Astrocyte of the spinal cord (primary cell): ENCODE measurements around the gene ERF.

Source experiments
- DNase-seq: peaks from one replicate; pipeline ENCODE4 v3.0.0; 2011; ENCODE audit warnings: low read depth, low spot score
- H3K4me3 ChIP-seq: 2 replicates; pipeline ENCODE4 v1.5.1; 2011; ENCODE audit warnings: low read depth, mild to moderate bottlenecking, low read length, moderate library complexity
- in situ Hi-C: cut with HindIII; loops from 2 replicates; pipeline ENCODE4 v1.10.0; 2017; ENCODE audit warnings: low sequenced_read_pairs
- TF ChIP-seq, protein P1 (sequence below): IDR thresholded peaks from 2 replicates; pipeline ENCODE4 v1.5.1; 2012; ENCODE audit warnings: low read depth, mild to moderate bottlenecking, low read length, inconsistent platforms

ERF gene

DNA sequence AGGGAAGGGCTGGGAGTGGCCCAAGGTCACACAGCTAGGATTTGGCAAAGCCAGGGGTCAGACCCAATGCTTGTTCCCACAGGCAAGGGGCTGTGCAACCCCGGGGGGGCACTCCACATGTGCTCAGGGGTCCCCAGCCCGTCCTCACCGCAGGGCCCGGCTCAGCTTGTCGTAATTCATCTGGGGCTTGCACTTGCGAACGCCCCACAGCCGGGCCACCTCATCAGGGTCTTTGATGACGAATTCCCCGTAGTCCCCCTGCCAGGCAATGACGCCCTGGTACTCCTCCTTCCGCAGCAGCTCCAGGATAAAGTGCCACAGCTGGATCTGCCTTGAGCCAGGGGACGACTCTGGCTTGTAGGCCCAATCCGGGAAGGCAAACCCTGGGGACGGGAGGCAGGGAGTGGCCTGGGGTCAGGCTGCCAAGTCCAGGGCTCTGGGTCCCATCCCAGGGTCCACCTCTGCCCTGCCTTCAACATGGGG is 4.7 kb downstream of the ERF start:
- no peak for DNase-seq
- TF ChIP-seq, protein P1, sequence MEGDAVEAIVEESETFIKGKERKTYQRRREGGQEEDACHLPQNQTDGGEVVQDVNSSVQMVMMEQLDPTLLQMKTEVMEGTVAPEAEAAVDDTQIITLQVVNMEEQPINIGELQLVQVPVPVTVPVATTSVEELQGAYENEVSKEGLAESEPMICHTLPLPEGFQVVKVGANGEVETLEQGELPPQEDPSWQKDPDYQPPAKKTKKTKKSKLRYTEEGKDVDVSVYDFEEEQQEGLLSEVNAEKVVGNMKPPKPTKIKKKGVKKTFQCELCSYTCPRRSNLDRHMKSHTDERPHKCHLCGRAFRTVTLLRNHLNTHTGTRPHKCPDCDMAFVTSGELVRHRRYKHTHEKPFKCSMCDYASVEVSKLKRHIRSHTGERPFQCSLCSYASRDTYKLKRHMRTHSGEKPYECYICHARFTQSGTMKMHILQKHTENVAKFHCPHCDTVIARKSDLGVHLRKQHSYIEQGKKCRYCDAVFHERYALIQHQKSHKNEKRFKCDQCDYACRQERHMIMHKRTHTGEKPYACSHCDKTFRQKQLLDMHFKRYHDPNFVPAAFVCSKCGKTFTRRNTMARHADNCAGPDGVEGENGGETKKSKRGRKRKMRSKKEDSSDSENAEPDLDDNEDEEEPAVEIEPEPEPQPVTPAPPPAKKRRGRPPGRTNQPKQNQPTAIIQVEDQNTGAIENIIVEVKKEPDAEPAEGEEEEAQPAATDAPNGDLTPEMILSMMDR = no peak
- in situ Hi-C loops = no loop called here
- H3K4me3 ChIP-seq = no peak overlapping the region

DNA sequence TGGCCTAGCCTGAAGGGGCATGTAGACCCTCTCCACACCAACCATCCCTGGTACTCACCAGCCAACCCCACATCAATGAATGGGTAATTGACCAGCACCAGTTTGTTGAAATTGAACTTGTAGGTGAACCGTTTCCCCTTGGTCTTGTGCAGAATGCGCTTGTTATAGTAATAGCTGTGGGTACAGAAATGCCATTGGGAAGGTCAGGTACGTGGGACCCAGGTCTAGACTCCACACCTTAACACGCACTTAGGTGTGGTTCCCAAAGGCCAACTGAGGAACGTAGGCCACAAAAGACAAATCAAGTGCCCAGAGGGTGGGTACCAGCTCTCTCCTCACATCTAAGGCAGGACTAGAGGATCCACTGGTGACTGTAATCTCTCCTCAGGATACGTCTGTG is 5.2 kb downstream of the ERF start:
- TF ChIP-seq, protein P1 = no peak
- DNase-seq = no peak
- H3K4me3 ChIP-seq = no peak overlapping the region
- in situ Hi-C loops = no loop called here

DNA sequence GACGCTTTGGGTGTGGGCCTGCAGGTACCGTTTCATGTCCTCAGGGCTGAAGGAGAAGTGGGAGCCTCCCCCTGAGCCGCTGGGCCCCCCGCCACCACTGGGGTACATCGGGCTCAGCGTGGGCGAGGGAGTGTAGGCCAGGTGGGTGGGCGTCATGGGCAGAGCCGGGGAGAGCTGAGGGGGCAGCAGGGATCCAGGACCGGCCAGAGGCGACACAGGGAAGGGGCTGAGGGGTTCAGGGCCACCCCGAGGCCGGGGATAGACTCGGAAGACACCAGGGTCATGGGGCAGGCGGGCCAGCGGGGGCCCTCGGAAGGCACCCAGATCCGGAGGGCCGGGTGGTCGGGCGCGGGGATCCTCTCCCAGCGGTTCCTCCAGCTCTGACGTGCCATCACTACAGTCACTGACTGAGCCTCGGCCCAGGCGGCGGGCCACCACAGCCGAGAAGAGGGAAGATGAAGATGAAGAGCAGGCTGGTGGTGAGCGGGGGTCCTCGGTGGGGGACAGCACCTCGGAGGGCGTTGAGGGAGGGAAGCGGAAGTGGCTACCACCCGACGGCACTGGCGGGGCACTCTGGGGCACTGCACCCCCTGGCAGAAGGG is 5.7 kb downstream of the ERF start:
- in situ Hi-C loops = no loop called here
- TF ChIP-seq, protein P1 = no peak
- no peak for DNase-seq
- no peak overlapping the region for H3K4me3 ChIP-seq

DNA sequence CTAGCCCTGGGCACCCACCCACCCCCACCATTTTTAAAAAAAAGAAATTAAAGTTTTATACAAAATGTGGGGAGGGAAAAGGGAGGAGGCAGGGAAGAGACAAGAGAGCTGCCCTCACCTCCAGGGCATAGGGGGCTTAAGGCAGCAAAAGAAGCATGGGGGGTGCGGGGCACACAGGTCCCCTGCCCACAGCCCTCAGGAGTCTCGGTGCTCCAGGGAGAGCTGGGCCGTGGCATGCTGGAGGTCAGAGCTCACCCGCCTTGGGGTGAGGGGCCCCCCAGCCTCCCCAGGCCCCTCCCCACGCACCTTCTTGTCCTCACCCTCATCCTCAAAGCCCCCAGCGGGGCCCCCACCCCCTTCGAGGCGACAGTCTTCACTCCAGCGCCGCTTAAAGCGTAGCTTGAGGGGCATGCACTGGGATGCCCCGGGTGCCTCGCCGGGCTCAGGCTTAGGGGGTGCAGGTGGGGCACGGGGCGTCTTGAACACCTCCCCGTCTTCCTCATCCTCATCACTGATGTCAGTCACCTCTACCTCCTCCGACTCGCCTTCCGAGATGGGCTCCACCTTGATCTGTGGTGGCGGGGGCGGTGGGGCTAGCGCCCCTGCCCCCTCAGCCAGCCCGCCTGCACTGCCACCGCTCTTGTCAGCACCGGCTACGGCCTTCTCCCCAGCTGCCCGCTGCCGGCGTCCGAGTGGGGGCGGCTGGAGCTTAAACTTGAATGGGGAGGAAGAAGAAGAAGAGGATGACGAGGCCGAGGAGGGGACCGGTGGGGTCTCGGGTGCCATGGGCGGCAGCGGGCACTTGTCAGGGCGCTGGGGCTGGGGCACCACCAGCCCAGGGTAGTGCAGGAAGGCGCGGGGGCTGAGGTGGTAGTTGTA is 6.4 kb downstream of the ERF start:
- H3K4me3 ChIP-seq = no peak overlapping the region
- TF ChIP-seq, protein P1 = no peak
- no peak for DNase-seq
- in situ Hi-C loops = no loop called here

DNA sequence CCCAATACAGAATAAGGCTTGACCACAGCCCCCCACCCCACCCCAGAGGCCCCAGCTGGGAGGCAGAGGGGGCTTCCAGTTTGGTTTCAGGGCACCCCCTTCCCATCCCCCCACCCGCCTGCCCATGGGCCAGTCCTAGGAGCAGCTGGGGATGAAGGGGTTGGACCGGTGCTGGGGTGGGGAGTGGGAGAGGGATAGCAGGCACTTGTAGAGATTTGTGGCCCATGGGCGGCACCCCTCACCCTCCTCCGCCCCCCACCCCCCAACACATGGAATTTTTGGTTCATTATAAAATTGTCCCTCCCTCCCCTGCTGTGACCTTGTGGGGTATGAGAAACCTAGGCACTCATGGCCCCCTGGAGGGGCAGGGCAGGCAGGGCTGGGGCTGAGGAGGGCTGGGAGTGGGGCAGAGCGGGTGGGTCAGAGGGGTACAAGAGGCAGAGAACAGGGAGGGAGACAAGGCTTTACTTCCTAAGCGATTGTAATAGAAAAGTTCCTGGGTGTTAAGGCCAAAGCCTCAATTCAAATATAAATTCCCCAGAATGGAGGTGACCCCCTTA is 7.2 kb downstream of the ERF start:
- DNase-seq = no peak
- TF ChIP-seq, protein P1 = no peak
- H3K4me3 ChIP-seq = no peak overlapping the region
- in situ Hi-C loops = no loop called here

DNA sequence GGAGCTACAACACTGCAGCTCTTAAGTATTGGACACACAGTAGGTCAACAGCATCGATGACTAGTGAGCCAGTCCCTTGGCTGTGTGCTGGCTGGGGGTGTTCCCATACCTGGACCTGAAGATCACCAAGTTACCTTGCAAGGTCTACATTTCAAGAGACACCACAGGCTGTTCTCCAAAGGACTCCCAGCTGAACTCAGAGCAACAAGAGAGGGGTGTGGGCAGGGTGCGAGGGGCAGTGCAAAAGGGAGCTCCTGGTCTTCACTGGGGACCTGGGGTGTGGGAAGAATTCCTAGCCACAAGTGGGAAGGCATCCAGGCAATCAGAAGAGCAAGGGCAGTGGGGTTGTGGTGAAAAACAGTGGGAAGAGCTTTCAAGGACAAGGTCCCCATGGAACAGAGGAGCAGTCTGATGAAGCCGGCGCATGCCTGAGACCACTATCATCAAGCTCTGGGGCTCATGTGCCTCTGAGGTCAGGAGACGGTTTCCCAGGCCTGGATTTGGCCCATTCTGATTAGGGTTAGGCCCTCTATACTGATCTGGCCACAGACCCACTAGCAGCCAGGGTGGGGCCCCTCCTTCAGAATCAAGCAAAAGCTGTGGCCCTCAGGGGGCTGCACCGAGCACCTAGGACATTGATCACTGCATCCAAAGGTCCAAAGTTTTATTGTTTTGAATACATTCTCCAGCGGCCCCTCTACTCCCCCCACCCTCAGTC is 7.8 kb downstream of the ERF start:
- in situ Hi-C loops = no loop called here
- no peak overlapping the region for H3K4me3 ChIP-seq
- TF ChIP-seq, protein P1 = no peak
- no peak for DNase-seq
